HL-60 (cell line): ENCODE measurements around the gene PPM1H.

ENCODE experiments used
- DNase-seq, 2 experiments: peaks; one replicate each; pipeline ENCODE4 v3.0.0-alpha.2; 2010 to 2020; ENCODE audit warnings: low read depth in 1 of 2, low spot score in 1 of 2
- H3K27ac ChIP-seq: fragments of 250-450 bp; sonication (Bioruptor Pico); replicated peaks from 2 replicates; pipeline ENCODE4 v1.5.1; 2020; ENCODE audit warnings: mild to moderate bottlenecking, moderate library complexity
- H3K27me3 ChIP-seq: fragments of 250-450 bp; sonication (Bioruptor Pico); 2 replicates; pipeline ENCODE4 v1.5.1; 2021; ENCODE audit warnings: mild to moderate bottlenecking, moderate library complexity; ENCODE audit not compliant: insufficient read depth, poor library complexity, severe bottlenecking
- H3K4me3 ChIP-seq: replicated peaks from 2 replicates; pipeline ENCODE4 v1.5.1; 2011; ENCODE audit warnings: mild to moderate bottlenecking, control low read depth, low read length; ENCODE audit not compliant: insufficient read depth
- GABPA ChIP-seq: IDR thresholded peaks from 2 replicates; pipeline ENCODE4 v1.6.1; 2012; ENCODE audit warnings: low read depth
- POLR2AphosphoS5 ChIP-seq: IDR thresholded peaks from 2 replicates; pipeline ENCODE4 v1.6.1; 2012; ENCODE audit warnings: low read depth
- SPI1 ChIP-seq: IDR thresholded peaks from 2 replicates; pipeline ENCODE4 v1.6.1; 2012; ENCODE audit warnings: low read depth, mild to moderate bottlenecking, borderline replicate concordance
- TF ChIP-seq, protein P1 (sequence below): IDR thresholded peaks from one replicate; pipeline ENCODE4 v1.5.1; 2011; ENCODE audit warnings: low read length, control low read depth, inconsistent platforms; ENCODE audit not compliant: insufficient read depth
- TF ChIP-seq, protein P2 (sequence below): IDR thresholded peaks from 2 replicates; pipeline ENCODE4 v1.6.1; 2012; ENCODE audit warnings: low read depth; ENCODE audit not compliant: insufficient replicate concordance

PPM1H gene

DNA sequence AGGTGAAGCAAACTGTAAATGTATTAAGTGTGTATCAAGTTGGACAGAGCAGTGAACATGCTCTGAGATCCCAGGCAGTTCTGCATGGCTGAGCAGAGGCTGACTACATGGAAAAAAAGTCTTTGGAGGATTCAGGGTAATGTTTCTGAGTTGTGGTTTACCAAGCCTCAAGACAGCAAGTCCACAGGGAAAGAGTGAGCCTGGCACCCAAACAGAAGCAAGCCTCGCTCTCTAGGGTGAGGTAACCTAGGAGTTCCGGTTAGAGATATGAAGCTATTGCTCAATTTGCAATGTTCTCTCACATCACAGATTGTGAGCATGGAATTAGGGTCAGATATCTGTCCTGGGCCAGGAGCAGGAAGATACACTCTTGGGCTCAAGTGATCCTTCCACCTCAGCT, 309.7 kb downstream of the PPM1H start:
- Histone ChIP-seq H3K4me3 (no peak overlapping the region), H3K27me3 (no peaks in the 10 kb centered on the region), H3K27ac (no peak overlapping the region)
- no peak for TF ChIP-seq SPI1
- TF ChIP-seq POLR2AphosphoS5, result peak; percentile 35; the same call in 1 of the 2 replicates
- DNase-seq, result peak; percentile 81 to 86

DNA sequence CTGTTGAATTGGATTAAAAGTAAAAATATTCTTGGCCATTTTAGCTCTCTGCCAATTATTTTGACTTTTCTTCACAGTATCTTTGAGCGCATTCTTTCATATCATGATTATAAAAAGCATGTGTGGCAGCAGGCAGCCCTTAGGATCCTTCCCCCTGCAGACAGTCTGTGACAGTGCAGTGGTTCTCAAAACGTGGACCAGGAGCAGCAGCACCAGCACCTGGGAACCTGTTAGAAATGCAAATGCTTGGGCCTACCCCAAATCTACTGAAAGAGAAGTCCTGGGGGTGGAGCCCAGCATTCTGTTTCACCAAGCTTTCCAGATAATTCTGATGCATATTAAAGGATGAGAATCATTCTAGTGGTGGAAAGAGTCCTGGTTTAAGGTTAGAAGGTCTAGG, 312.8 kb downstream of the PPM1H start:
- no peak for DNase-seq
- TF ChIP-seq SPI1 (no peak), GABPA (no peak), POLR2AphosphoS5 (no peak)
- TF ChIP-seq, protein P1, sequence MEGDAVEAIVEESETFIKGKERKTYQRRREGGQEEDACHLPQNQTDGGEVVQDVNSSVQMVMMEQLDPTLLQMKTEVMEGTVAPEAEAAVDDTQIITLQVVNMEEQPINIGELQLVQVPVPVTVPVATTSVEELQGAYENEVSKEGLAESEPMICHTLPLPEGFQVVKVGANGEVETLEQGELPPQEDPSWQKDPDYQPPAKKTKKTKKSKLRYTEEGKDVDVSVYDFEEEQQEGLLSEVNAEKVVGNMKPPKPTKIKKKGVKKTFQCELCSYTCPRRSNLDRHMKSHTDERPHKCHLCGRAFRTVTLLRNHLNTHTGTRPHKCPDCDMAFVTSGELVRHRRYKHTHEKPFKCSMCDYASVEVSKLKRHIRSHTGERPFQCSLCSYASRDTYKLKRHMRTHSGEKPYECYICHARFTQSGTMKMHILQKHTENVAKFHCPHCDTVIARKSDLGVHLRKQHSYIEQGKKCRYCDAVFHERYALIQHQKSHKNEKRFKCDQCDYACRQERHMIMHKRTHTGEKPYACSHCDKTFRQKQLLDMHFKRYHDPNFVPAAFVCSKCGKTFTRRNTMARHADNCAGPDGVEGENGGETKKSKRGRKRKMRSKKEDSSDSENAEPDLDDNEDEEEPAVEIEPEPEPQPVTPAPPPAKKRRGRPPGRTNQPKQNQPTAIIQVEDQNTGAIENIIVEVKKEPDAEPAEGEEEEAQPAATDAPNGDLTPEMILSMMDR, result no peak
- TF ChIP-seq, protein P2, sequence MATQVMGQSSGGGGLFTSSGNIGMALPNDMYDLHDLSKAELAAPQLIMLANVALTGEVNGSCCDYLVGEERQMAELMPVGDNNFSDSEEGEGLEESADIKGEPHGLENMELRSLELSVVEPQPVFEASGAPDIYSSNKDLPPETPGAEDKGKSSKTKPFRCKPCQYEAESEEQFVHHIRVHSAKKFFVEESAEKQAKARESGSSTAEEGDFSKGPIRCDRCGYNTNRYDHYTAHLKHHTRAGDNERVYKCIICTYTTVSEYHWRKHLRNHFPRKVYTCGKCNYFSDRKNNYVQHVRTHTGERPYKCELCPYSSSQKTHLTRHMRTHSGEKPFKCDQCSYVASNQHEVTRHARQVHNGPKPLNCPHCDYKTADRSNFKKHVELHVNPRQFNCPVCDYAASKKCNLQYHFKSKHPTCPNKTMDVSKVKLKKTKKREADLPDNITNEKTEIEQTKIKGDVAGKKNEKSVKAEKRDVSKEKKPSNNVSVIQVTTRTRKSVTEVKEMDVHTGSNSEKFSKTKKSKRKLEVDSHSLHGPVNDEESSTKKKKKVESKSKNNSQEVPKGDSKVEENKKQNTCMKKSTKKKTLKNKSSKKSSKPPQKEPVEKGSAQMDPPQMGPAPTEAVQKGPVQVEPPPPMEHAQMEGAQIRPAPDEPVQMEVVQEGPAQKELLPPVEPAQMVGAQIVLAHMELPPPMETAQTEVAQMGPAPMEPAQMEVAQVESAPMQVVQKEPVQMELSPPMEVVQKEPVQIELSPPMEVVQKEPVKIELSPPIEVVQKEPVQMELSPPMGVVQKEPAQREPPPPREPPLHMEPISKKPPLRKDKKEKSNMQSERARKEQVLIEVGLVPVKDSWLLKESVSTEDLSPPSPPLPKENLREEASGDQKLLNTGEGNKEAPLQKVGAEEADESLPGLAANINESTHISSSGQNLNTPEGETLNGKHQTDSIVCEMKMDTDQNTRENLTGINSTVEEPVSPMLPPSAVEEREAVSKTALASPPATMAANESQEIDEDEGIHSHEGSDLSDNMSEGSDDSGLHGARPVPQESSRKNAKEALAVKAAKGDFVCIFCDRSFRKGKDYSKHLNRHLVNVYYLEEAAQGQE, result no peak
- Histone ChIP-seq H3K4me3 (no peak overlapping the region), H3K27me3 (no peaks in the 10 kb centered on the region), H3K27ac (no peak overlapping the region)

DNA sequence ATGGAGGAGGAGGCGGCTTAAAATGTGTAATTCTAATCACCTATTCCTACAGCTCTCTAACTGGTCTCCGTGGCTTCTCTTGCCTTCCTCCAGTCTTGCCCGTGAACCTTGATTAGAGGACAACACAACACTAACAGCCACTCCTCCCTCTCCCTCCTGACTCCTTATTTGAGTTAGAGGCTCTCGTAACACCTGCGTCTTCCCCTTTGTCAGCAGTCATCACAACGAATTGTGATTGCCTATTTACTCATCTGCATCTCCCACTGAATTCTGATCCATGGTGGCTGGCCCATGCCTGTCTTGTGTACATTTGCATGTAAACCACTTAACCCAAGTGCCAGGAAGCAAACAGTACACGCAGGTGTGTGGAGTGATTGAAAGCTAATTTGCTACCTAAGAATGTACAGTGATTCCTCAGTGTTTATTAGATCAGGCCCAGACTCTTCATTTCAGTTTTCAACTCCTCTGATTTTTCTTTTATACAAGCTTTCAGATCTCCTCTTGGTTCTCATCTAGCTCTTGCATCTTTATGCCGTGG, 313.8 kb downstream of the PPM1H start:
- DNase-seq, result no peak
- H3K27ac ChIP-seq, result no peak overlapping the region

DNA sequence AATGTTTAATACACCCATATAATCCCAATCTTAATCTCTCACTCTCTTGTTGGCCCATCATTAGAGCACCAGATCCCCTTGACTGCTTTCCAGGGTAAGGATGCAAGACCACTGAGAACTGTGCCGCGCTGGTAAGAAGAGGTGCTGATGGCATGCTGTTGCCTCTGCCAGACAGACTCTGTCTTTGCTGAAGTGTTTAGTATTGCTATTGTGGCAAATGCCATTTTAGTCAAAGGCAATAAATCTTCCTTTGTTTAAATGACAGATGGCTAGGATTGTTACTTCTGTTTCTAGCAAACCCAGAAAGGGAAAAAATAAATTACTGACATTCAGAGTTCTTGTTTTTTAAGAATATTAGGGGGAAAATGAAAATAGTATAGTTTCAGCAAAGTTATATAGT, 316.0 kb downstream of the PPM1H start:
- Histone ChIP-seq H3K27ac (no peak overlapping the region), H3K27me3 (no peaks in the 10 kb centered on the region), H3K4me3 (no peak overlapping the region)
- DNase-seq, result no peak
- TF ChIP-seq GABPA, result no peak
- no peak for TF ChIP-seq SPI1
- no peak for TF ChIP-seq POLR2AphosphoS5
- TF ChIP-seq, protein P2, result no peak

More for the DNA sequence above, 313.8 kb downstream of the PPM1H start:
- Histone ChIP-seq H3K27me3 (no peaks in the 10 kb centered on the region), H3K4me3 (no peak overlapping the region)
- TF ChIP-seq, protein P2, result no peak
- TF ChIP-seq GABPA (no peak), SPI1 (no peak), POLR2AphosphoS5 (no peak)
- TF ChIP-seq, protein P1, result no peak
